Thoracic aorta (tissue), 2 donors: ENCODE results near the gene CYTH1. TPM values are rescaled to one million over a fixed set of nuclear protein-coding genes. Genes with fewer than 3 reads are reported as not detected.

Experiments used
- ATAC-seq: fragments of 150-250 bp; one replicate; pipeline ENCODE4 v1.8.0; 2017; ENCODE audit warnings: low read depth; ENCODE audit not compliant: insufficient number of reproducible peaks, low FRiP score
- DNase-seq: peaks from one replicate; pipeline ENCODE4 v3.0.0-alpha.2; 2020; ENCODE audit warnings: low spot score
- H3K27ac ChIP-seq, 2 donors: fragments of 200-600 bp; sonication (generic); 1 replicate in 1 of 2; 2 replicates in 1 of 2; pipeline ENCODE4 v1.5.1; 2016; ENCODE audit warnings: mild to moderate bottlenecking in 2 of 2, moderate library complexity in 2 of 2
- H3K27me3 ChIP-seq: fragments of 200-600 bp; sonication (generic); replicated peaks from 2 replicates; pipeline ENCODE4 v1.6.0; 2016; ENCODE audit warnings: mild to moderate bottlenecking; ENCODE audit not compliant: insufficient read depth
- H3K36me3 ChIP-seq: fragments of 200-600 bp; sonication (generic); one replicate; pipeline ENCODE4 v1.5.1; 2016
- H3K4me1 ChIP-seq, 2 donors: fragments of 200-600 bp; sonication (generic); 1 replicate in 1 of 2; 2 replicates in 1 of 2; pipeline versions ENCODE4 v1.5.1 to v1.6.0; 2016; ENCODE audit warnings: low read depth in 2 of 2, mild to moderate bottlenecking in 1 of 2; ENCODE audit not compliant: control insufficient read depth in 1 of 2
- H3K4me3 ChIP-seq: fragments of 200-600 bp; sonication (generic); 2 replicates; pipeline ENCODE4 v1.5.1; 2016; ENCODE audit warnings: mild to moderate bottlenecking
- H3K9me3 ChIP-seq: fragments of 200-600 bp; sonication (generic); 2 replicates; pipeline ENCODE4 v1.5.1; 2016
- CTCF ChIP-seq: fragments of 200-600 bp; sonication (generic); IDR thresholded peaks from one replicate; pipeline ENCODE4 v1.5.1; 2019; ENCODE audit warnings: antibody characterized with exemption
- total RNA-seq, 2 donors: library from RNA; depleted of rRNA; stranded (reverse); fragments of >200 nt; gene quantifications; one replicate each; pipeline versions ENCODE4 v1.1.0 to v1.2.3, GENCODE V29; 2016

CYTH1 gene
- total RNA-seq, 2 donors from 2014 or later: 79.2 to 79.4 TPM

- H3K27ac ChIP-seq: no peak overlapping the region
- no peaks in the 10 kb centered on the region for H3K9me3 ChIP-seq
- H3K36me3 ChIP-seq: no peaks in the 10 kb centered on the region
- ATAC-seq: no peak
- H3K4me1 ChIP-seq: no peaks in the 10 kb centered on the region
- H3K4me3 ChIP-seq: no peak overlapping the region
- DNase-seq: no peak
- no peaks in the 10 kb centered on the region for H3K27me3 ChIP-seq
- no peak for TF ChIP-seq CTCF
Observed at GRCh38 chr17:78628547-78629435, 153.3 kb downstream of the CYTH1 start.

- ATAC-seq: no peak
- DNase-seq: no peak
- no peaks in the 10 kb centered on the region for H3K36me3 ChIP-seq
- no peak overlapping the region for H3K4me3 ChIP-seq
- no peak overlapping the region for H3K27ac ChIP-seq
- no peaks in the 10 kb centered on the region for H3K27me3 ChIP-seq
- H3K9me3 ChIP-seq: no peaks in the 10 kb centered on the region
- H3K4me1 ChIP-seq: no peaks in the 10 kb centered on the region
- TF ChIP-seq CTCF: no peak
Observed at GRCh38 chr17:78624324-78625151, 157.5 kb downstream of the CYTH1 start.

Other genes starting within 250 kb of the CYTH1 start
- under 1 TPM; 0.14 TPM for gene DNAH17, start 204.9 kb downstream of the CYTH1 start, total RNA-seq
- 10 to 100 TPM; 40.3 to 95.9 TPM for gene USP36, start 58.5 kb upstream of the CYTH1 start, total RNA-seq
- 10 to 100 TPM in 1 of 2 donors, 1 to 10 TPM in 1; 6.8 to 13.0 TPM for gene CEP295NL, start 120.9 kb upstream of the CYTH1 start, total RNA-seq
- gene TIMP2, start 143.1 kb upstream of the CYTH1 start, total RNA-seq: 100 to 1,000 TPM; 475 to 619 TPM
- gene LGALS3BP, start 197.7 kb upstream of the CYTH1 start, total RNA-seq: 100 to 1,000 TPM; 205 to 308 TPM
- 10 to 100 TPM; 21.4 to 41.0 TPM for gene CANT1, start 227.5 kb upstream of the CYTH1 start, total RNA-seq
- gene C1QTNF1, start 241.9 kb upstream of the CYTH1 start, total RNA-seq: 100 to 1,000 TPM; 445 to 518 TPM